H1 (cell line): Measurements from ENCODE around the gene FOXE1. TPM values are rescaled to one million over a fixed set of nuclear protein-coding genes. Genes with fewer than 3 reads are reported as not detected.

ENCODE experiments used
- CTCF ChIA-PET: fragments of 300-600 bp; sonication (Branson Sonifier 250); formaldehyde crosslinking; loops from one replicate; lab custom pipeline; 2021; ENCODE audit not compliant: partially characterized antibody; lab: Charles Lee
- POLR2A ChIA-PET: fragments of 300-600 bp; sonication (Branson Sonifier 250); formaldehyde crosslinking; loops from one replicate; lab custom pipeline; 2021; ENCODE audit warnings: inconsistent platforms; ENCODE audit not compliant: partially characterized antibody; lab: Charles Lee
- DNase-seq, 2 experiments: peaks; one replicate each; pipeline versions ENCODE4 v3.0.0 to v3.0.0-alpha.2; 2010 to 2022; ENCODE audit warnings: low spot score in 2 of 2, low read depth in 1 of 2, mixed read lengths in 1 of 2
- FAIRE-seq: peaks from 2 replicates; lab custom pipeline; 2011; peaks lifted over from hg19 to GRCh38; lab: Jason Lieb, UNC
- H2AFZ ChIP-seq: 2 replicates; pipeline ENCODE4 v1.8.1; 2012; ENCODE audit warnings: low read length, inconsistent platforms
- H2AK5ac ChIP-seq: 2 replicates; pipeline ENCODE4 v1.6.1; 2013; ENCODE audit warnings: low read depth, low read length
- H2BK120ac ChIP-seq: replicated peaks from 2 replicates; pipeline ENCODE3; 2013; ENCODE audit warnings: low read depth, low read length, inconsistent platforms
- H2BK12ac ChIP-seq: 2 replicates; pipeline ENCODE4 v1.6.1; 2013; ENCODE audit warnings: low read depth, low read length
- H2BK15ac ChIP-seq: 2 replicates; pipeline ENCODE4 v1.6.1; 2013; ENCODE audit warnings: low read length
- H2BK20ac ChIP-seq: 2 replicates; pipeline ENCODE4 v1.6.1; 2013; ENCODE audit warnings: low read length
- H2BK5ac ChIP-seq: 2 replicates; pipeline ENCODE4 v1.6.1; 2013; ENCODE audit warnings: low read depth, low read length
- H3K14ac ChIP-seq: 2 replicates; pipeline ENCODE4 v1.6.1; 2013; ENCODE audit warnings: inconsistent platforms; ENCODE audit not compliant: insufficient read length
- H3K18ac ChIP-seq: 2 replicates; pipeline ENCODE4 v1.6.1; 2013; ENCODE audit warnings: low read length; ENCODE audit errors: extremely low read depth
- H3K23ac ChIP-seq: 2 replicates; pipeline ENCODE4 v1.6.1; 2013; ENCODE audit warnings: inconsistent platforms; ENCODE audit not compliant: insufficient read length
- H3K23me2 ChIP-seq: 2 replicates; pipeline ENCODE4 v1.6.1; 2013; ENCODE audit warnings: low read depth, low read length
- H3K27ac ChIP-seq: 2 replicates; pipeline ENCODE4 v1.6.1; 2011; ENCODE audit warnings: low read depth, low read length, inconsistent platforms
- H3K27me3 ChIP-seq, 4 experiments: replicated peaks in 1 of 4; 1 replicate in 1 of 4; 2 replicates in 3 of 4; pipeline versions ENCODE4 v1.6.1 to v1.8.1; 2011 to 2013; ENCODE audit warnings: low read length in 3 of 4, mild to moderate bottlenecking in 3 of 4, inconsistent platforms in 2 of 4, mixed read lengths in 2 of 4, moderate library complexity in 1 of 4; ENCODE audit not compliant: control insufficient read depth in 3 of 4, insufficient read depth in 3 of 4; ENCODE audit errors: extremely low read depth in 1 of 4
- H3K36me3 ChIP-seq, 4 experiments: 2 replicates each; pipeline versions ENCODE4 v1.6.1 to v1.8.1; 2011 to 2013; ENCODE audit warnings: mild to moderate bottlenecking in 4 of 4, low read length in 3 of 4, moderate library complexity in 2 of 4, control low read depth in 1 of 4, inconsistent platforms in 1 of 4; ENCODE audit not compliant: insufficient read depth in 4 of 4, control insufficient read depth in 2 of 4
- H3K4ac ChIP-seq: replicated peaks from 2 replicates; pipeline ENCODE3; 2013; ENCODE audit warnings: low read length, low read depth, mixed read lengths, inconsistent platforms; ENCODE audit not compliant: insufficient read length
- H3K4me1 ChIP-seq, 4 experiments: replicated peaks in 1 of 4; 1 replicate in 1 of 4; 2 replicates in 3 of 4; pipeline versions ENCODE4 v1.6.1 to v1.8.1; 2011 to 2013; ENCODE audit warnings: low read length in 3 of 4, inconsistent platforms in 2 of 4, mixed read lengths in 1 of 4; ENCODE audit not compliant: insufficient read depth in 4 of 4, control insufficient read depth in 3 of 4
- H3K4me2 ChIP-seq, 2 experiments: 2 replicates each; pipeline versions ENCODE4 v1.6.1 to v1.8.1; 2011 to 2013; ENCODE audit warnings: low read depth in 2 of 2, low read length in 2 of 2, control low read depth in 1 of 2, inconsistent platforms in 1 of 2, mild to moderate bottlenecking in 1 of 2; ENCODE audit not compliant: insufficient read depth in 1 of 2
- H3K4me3 ChIP-seq, 4 experiments: fragments of 200-600, 300-600 bp in 1 of 4; sonication (generic), shearing (Covaris generic), sonication (Bioruptor Twin) in 1 of 4; 2 replicates each; pipeline versions ENCODE4 v1.5.1 to v1.8.1; 2011 to 2016; ENCODE audit warnings: low read length in 4 of 4, low read depth in 3 of 4, control low read depth in 2 of 4, inconsistent platforms in 2 of 4, mild to moderate bottlenecking in 2 of 4, mixed read lengths in 1 of 4, moderate library complexity in 1 of 4; ENCODE audit not compliant: insufficient read depth in 2 of 4; ENCODE audit errors: extremely low read depth in 1 of 4
- H3K56ac ChIP-seq: replicated peaks from 2 replicates; pipeline ENCODE3; 2013; ENCODE audit warnings: low read depth, mild to moderate bottlenecking, mixed read lengths, low read length, inconsistent platforms; ENCODE audit not compliant: insufficient read length
- H3K79me1 ChIP-seq: 2 replicates; pipeline ENCODE4 v1.6.1; 2013; ENCODE audit warnings: low read depth, low read length, control low read depth
- H3K79me2 ChIP-seq, 2 experiments: 2 replicates each; pipeline versions ENCODE4 v1.6.1 to v1.8.1; 2012 to 2013; ENCODE audit warnings: low read length in 2 of 2, mild to moderate bottlenecking in 2 of 2, inconsistent platforms in 1 of 2; ENCODE audit not compliant: insufficient read depth in 2 of 2, control insufficient read depth in 1 of 2
- H3K9ac ChIP-seq, 4 experiments: replicated peaks in 1 of 4; 1 replicate in 1 of 4; 2 replicates in 3 of 4; pipeline versions ENCODE4 v1.6.1 to v1.8.1; 2011 to 2013; ENCODE audit warnings: low read depth in 3 of 4, low read length in 3 of 4, control low read depth in 2 of 4, mild to moderate bottlenecking in 2 of 4, moderate library complexity in 2 of 4, inconsistent platforms in 1 of 4; ENCODE audit errors: extremely low read depth in 1 of 4
- H3K9me3 ChIP-seq, 2 experiments: 2 replicates each; pipeline versions ENCODE4 v1.6.1 to v1.8.1; 2012 to 2013; ENCODE audit warnings: mild to moderate bottlenecking in 2 of 2, moderate library complexity in 2 of 2, control low read depth in 1 of 2, inconsistent platforms in 1 of 2, low read depth in 1 of 2, low read length in 1 of 2, mixed read lengths in 1 of 2; ENCODE audit not compliant: insufficient read depth in 2 of 2
- H4K20me1 ChIP-seq, 2 experiments: replicated peaks in 1 of 2; 2 replicates each; pipeline versions ENCODE3 to v1.8.1; 2011 to 2013; ENCODE audit warnings: inconsistent platforms in 2 of 2, low read length in 2 of 2, mild to moderate bottlenecking in 1 of 2; ENCODE audit not compliant: insufficient read depth in 2 of 2, control insufficient read depth in 1 of 2
- H4K5ac ChIP-seq: 2 replicates; pipeline ENCODE4 v1.6.1; 2013; ENCODE audit warnings: low read length, low read depth, mixed read lengths, inconsistent platforms; ENCODE audit not compliant: insufficient read length
- H4K8ac ChIP-seq: 2 replicates; pipeline ENCODE4 v1.8.0; 2013; ENCODE audit warnings: mild to moderate bottlenecking, moderate library complexity, low read length, inconsistent platforms; ENCODE audit not compliant: insufficient read depth; ENCODE audit errors: extremely low read depth
- H4K91ac ChIP-seq: replicated peaks from 2 replicates; pipeline ENCODE3; 2013; ENCODE audit warnings: low read length, mixed read lengths, inconsistent platforms; ENCODE audit not compliant: insufficient read length
- CTBP2 ChIP-seq: IDR thresholded peaks from 2 replicates; pipeline ENCODE4 v1.7.0; 2011; ENCODE audit warnings: borderline replicate concordance, mild to moderate bottlenecking, moderate library complexity, mixed read lengths, low read length; ENCODE audit not compliant: insufficient read depth, insufficient read length
- KDM1A ChIP-seq: fragments of 200-600, 300-600 bp; sonication (generic); IDR thresholded peaks from 2 replicates; pipeline ENCODE4 v1.7.1; 2016; ENCODE audit warnings: mild to moderate bottlenecking, low read length, borderline replicate concordance
- KDM4A ChIP-seq: IDR thresholded peaks from one replicate; pipeline ENCODE4 v1.7.1; 2012; ENCODE audit warnings: low read depth, mild to moderate bottlenecking, moderate library complexity, low read length, inconsistent platforms; ENCODE audit not compliant: severe bottlenecking
- NRF1 ChIP-seq: IDR thresholded peaks from 2 replicates; pipeline ENCODE4 v1.6.1; 2011; ENCODE audit warnings: mild to moderate bottlenecking, low read depth, low read length, improper control_type of control experiment
- PHF8 ChIP-seq: fragments of 200-600 bp; sonication (generic); conservative IDR thresholded peaks from 2 replicates; pipeline ENCODE4 v1.7.1; 2012; ENCODE audit warnings: low read depth, mild to moderate bottlenecking, inconsistent platforms, low read length, moderate library complexity
- RBBP5 ChIP-seq: IDR thresholded peaks from 2 replicates; pipeline ENCODE4 v1.7.1; 2012; ENCODE audit warnings: low read depth, mild to moderate bottlenecking, inconsistent platforms, low read length, moderate library complexity, borderline replicate concordance
- SAP30 ChIP-seq: fragments of 300-600 bp; sonication (generic); IDR thresholded peaks from 2 replicates; pipeline ENCODE4 v1.7.1; 2012; ENCODE audit warnings: low read length, moderate library complexity, mild to moderate bottlenecking, inconsistent platforms; ENCODE audit not compliant: insufficient read depth, insufficient replicate concordance
- SIN3A ChIP-seq, 2 experiments: IDR thresholded peaks in 1 of 2; conservative IDR thresholded peaks in 1 of 2; 2 replicates each; pipeline ENCODE4 v1.6.1; 2011 to 2012; ENCODE audit warnings: low read length in 2 of 2, improper control_type of control experiment in 1 of 2, low read depth in 1 of 2, mild to moderate bottlenecking in 1 of 2
- SIX5 ChIP-seq: IDR thresholded peaks from 2 replicates; pipeline ENCODE4 v1.6.1; 2011; ENCODE audit warnings: mild to moderate bottlenecking, low read depth, low read length
- TEAD4 ChIP-seq: IDR thresholded peaks from 2 replicates; pipeline ENCODE4 v1.6.1; 2012; ENCODE audit warnings: low read depth, low read length, inconsistent platforms, mixed read lengths
- YY1 ChIP-seq: IDR thresholded peaks from 2 replicates; pipeline ENCODE4 v1.6.1; 2011; ENCODE audit warnings: low read depth, mild to moderate bottlenecking, low read length
- ZNF274 ChIP-seq: IDR thresholded peaks from 2 replicates; pipeline ENCODE4 v1.7.0; 2012; ENCODE audit warnings: low read length, borderline replicate concordance; ENCODE audit errors: extremely low read depth
- WGBS, 2 experiments: shearing (Covaris generic) in 1 of 2; methylation state at CpG; one replicate each; pipeline versions ENCODE4 v1.1.6 to v1.1.7; 2013 to 2015; ENCODE audit warnings: low lambda C conversion rate in 2 of 2, mixed read lengths in 2 of 2, inconsistent platforms in 1 of 2, low coverage in 1 of 2, missing lambda C conversion rate in 1 of 2; ENCODE audit not compliant: insufficient replicate concordance in 2 of 2, insufficient coverage in 1 of 2, insufficient read length in 1 of 2; ENCODE audit errors: extremely low coverage in 1 of 2, missing lambda C conversion rate in 1 of 2; 5-methylcytosine and 5-hydroxymethylcytosine counted together
- polyA plus RNA-seq, 7 experiments: library from polyadenylated mRNA; depleted of rRNA in 3 of 7; stranded (reverse) in 5 of 7; unstranded in 2 of 7; fragments of >200 nt in 5 of 7; fragments of 200-250 nt in 2 of 7; gene quantifications; 1 replicate in 5 of 7; 2 replicates in 1 of 7; 4 replicates in 1 of 7; pipeline versions ENCODE4 v1.2.1 to v1.2.3, GENCODE V29; 2011 to 2013; ENCODE audit warnings: missing spikeins in 2 of 7, mixed read lengths in 2 of 7
- total RNA-seq: library from RNA; stranded (reverse); fragmentation: NEBNext Ultra II Directional; extraction: Animal tissue kit (Norgen Biotek cat#: 25700); gene quantifications from 2 replicates; pipeline ENCODE4 v1.2.1, GENCODE V29; 2021

Gene FOXE1
- total and polyA plus RNA-seq, 2 of the 8 experiments (the other 6 are each of a cell fraction or from before 2014, with no cell fraction given): 0.03 TPM; not detected in 1

DNA sequence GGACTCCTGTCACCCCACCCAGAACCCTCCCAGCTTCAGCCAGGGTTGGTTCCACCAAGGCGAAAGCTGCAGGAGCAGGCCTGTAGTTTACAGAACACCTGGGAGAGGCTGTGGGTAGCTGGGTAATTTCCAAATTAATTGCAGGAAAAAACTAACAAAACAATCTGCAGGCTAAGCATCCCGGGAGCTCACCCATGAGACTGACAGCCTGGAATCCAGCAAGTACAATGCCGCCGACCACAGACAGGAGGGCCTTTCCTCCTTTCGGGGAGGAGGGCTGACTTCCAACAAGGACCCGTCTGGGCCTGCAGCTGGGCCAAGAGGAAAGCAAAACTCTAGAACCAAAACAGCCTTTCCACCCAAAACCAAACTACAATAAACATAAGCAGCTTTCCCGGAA, 10.3 kb downstream of the FOXE1 start:
- CTCF ChIA-PET: interaction anchor here (0.8 to 4.8 kb wide), 5 partner anchors 9 to 591 kb away, joined by 3 to 26 read pairs (median 5); no protein-coding TSS in a partner anchor
- no peaks in the 10 kb centered on the region for H3K9me3 ChIP-seq
- H3K36me3 ChIP-seq: no peaks in the 10 kb centered on the region
- TF ChIP-seq SAP30: no peak
- no peak for TF ChIP-seq KDM1A
- TF ChIP-seq YY1: no peak
- TF ChIP-seq PHF8: no peak
- TF ChIP-seq TEAD4: no peak
- no peak for TF ChIP-seq NRF1
- no peak for TF ChIP-seq SIX5
- TF ChIP-seq RBBP5: no peak
- TF ChIP-seq SIN3A (conservative IDR thresholded peaks at IDR 0.05 in 1 of 2, IDR thresholded peaks at IDR 0.05 in 1 of 2; ENCODE audit: low read depth in 1 of 2, low read length in 2 of 2): no peak
- no peak for TF ChIP-seq ZNF274
- no peak for TF ChIP-seq KDM4A
- no peak for TF ChIP-seq CTBP2
- TF ChIP-seq, all 59 proteins: peak for 0
- no peak overlapping the region for H3K23ac ChIP-seq
- 81% methylated on average over 7 of the region's 7 CpGs; no CpG with 5 or more reads in 1 of the 2 experiments for WGBS, 2 experiments
- no peaks in the 10 kb centered on the region for H3K23me2 ChIP-seq
- no peak for DNase-seq
- no peaks in the 10 kb centered on the region for H3K79me1 ChIP-seq
- H4K91ac ChIP-seq: no peak overlapping the region
- no peak overlapping the region for H3K4me2 ChIP-seq
- H3K4ac ChIP-seq: no peak overlapping the region
- no peak overlapping the region for H3K4me3 ChIP-seq
- H2BK120ac ChIP-seq: no peak overlapping the region
- H2BK12ac ChIP-seq: no peak overlapping the region
- H3K56ac ChIP-seq: no peak overlapping the region
- H3K27me3 ChIP-seq: peaks cover 26 to 44% (median 41%) of the 10 kb centered on the region in 4 experiments
- no peak overlapping the region for H3K18ac ChIP-seq
- no peak overlapping the region for H2AK5ac ChIP-seq
- peaks cover under 1 to 5% of the 10 kb centered on the region in 2 experiments for H4K20me1 ChIP-seq
- H3K4me1 ChIP-seq: peaks cover 0 to 5% (median under 1%) of the 10 kb centered on the region in 4 experiments; a peak in 5 of 7 replicates
- no peak overlapping the region for H3K14ac ChIP-seq
- no peak overlapping the region for H2BK15ac ChIP-seq
- no peak overlapping the region for H4K5ac ChIP-seq
- no peak overlapping the region for H3K27ac ChIP-seq
- no peaks in the 10 kb centered on the region for H3K79me2 ChIP-seq
- H3K9ac ChIP-seq: no peak overlapping the region
- POLR2A ChIA-PET: interaction anchor here (0.6 kb wide), 1 partner anchor 181 kb away, joined by 3 read pairs; no protein-coding TSS in a partner anchor
- FAIRE-seq: no peak
- no peak overlapping the region for H2BK20ac ChIP-seq
- H4K8ac ChIP-seq: no peak overlapping the region
- H2AFZ ChIP-seq: no peak overlapping the region
- no peak overlapping the region for H2BK5ac ChIP-seq
